SJCRH30 (cell line): ENCODE measurements around the gene PRKAR1A. TPM values are rescaled to one million over a fixed set of nuclear protein-coding genes. Genes with fewer than 3 reads are reported as not detected.
"Not testable (repeated sequence)": the region's sequence is repeated elsewhere in the genome, so short reads cannot be mapped to it uniquely, and the experiment has no call there.

Experiments
- DNase-seq, 2 experiments: peaks; one replicate each; pipeline ENCODE4 v3.0.0-alpha.2; 2015 to 2020
- H3K27ac ChIP-seq: fragments of 250-450 bp; sonication (Bioruptor Pico); 2 replicates; pipeline ENCODE4 v1.5.1; 2020; ENCODE audit warnings: mild to moderate bottlenecking, moderate library complexity
- H3K27me3 ChIP-seq: fragments of 250-450 bp; sonication (Bioruptor Pico); 2 replicates; pipeline ENCODE4 v1.5.1; 2020; ENCODE audit warnings: mild to moderate bottlenecking, moderate library complexity
- H3K36me3 ChIP-seq: fragments of 250-450 bp; sonication (Bioruptor Pico); 2 replicates; pipeline ENCODE4 v1.5.1; 2020; ENCODE audit warnings: mild to moderate bottlenecking, moderate library complexity
- H3K4me1 ChIP-seq: fragments of 250-450 bp; sonication (Bioruptor Pico); 2 replicates; pipeline ENCODE4 v1.5.1; 2020; ENCODE audit warnings: mild to moderate bottlenecking, moderate library complexity
- H3K4me3 ChIP-seq: fragments of 250-450 bp; sonication (Bioruptor Pico); 2 replicates; pipeline ENCODE4 v1.5.1; 2020; ENCODE audit warnings: mild to moderate bottlenecking, moderate library complexity
- H3K9me3 ChIP-seq: fragments of 250-450 bp; sonication (Bioruptor Pico); replicated peaks from 2 replicates; pipeline ENCODE4 v1.5.1; 2020; ENCODE audit warnings: mild to moderate bottlenecking, moderate library complexity
- total RNA-seq: library from RNA; depleted of rRNA; stranded (reverse); fragments of >200 nt; shearing (Covaris generic); gene quantifications from 2 replicates; pipeline ENCODE4 v1.2.3, GENCODE V29; 2014

Gene PRKAR1A
- total RNA-seq, 1 experiment from 2014 or later: 454 TPM

DNA sequence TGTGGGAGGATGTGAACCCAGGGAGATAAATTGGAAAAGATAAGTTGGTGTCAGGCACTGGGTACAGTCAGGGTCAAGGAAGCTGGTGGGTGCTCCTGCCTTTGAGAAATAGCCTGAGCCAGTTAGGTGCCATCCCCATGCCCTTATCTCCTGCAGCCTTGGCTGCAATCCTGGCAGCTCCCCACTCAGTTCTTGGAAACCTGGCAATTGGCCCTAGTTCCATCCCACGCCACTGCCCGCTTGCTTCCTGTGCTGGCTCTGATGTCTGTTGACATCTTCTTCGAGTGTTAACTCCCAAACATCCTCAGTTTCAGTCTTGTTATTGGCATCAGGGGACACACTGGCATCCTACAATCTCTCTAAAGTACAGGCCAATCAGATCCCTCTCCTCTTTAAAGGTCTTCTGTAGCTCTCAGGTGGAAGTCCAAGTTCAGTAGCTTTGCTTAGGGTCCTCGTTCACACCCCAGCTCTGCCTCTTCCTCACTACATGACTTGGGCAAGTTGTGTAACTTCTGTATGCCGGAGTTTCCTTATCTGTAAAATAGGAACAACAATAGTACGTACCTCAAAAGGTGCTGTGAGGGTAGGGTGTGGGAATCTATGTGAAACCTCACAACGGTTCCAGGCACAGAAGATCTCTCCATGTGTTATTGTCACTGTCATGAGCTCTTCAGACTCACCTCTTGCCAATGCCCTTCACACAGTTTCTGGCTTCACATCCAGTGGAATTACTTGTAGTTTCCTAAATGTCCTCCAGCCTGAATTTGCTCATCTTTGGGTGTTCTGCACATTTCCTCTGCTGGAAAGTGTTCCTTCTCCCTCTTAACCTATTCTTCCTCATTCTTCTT, 13.5 kb upstream of the PRKAR1A start:
- H3K4me3 ChIP-seq: no peak overlapping the region
- no peak overlapping the region for H3K27ac ChIP-seq
- no peaks in the 10 kb centered on the region for H3K36me3 ChIP-seq
- DNase-seq: no peak
- no peaks in the 10 kb centered on the region; the same call in 1 of the 2 replicates for H3K9me3 ChIP-seq
- H3K4me1 ChIP-seq: no peaks in the 10 kb centered on the region
- H3K27me3 ChIP-seq: no peaks in the 10 kb centered on the region

DNA sequence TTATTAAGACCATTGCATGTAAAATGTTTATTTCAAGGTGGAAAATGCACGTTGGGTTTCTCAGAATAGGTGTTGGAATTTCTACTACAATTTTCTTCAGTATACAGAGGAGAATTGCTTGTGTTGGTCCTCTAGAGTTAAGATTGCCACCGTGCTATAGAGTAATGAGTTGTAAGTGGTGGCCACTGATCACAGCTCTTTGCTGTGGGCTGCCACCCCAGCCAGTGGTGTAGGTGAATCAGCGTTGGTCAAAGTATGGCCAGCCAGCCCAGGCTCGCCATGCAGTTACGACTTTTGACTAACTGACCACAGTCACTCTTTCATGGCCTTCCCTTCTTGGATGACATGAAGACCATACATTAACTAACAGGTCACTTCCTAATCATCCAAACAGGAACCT, 12.6 kb upstream of the PRKAR1A start:
- H3K4me3 ChIP-seq: no peak overlapping the region
- H3K9me3 ChIP-seq: no peaks in the 10 kb centered on the region; the same call in 1 of the 2 replicates
- DNase-seq: no peak
- H3K4me1 ChIP-seq: no peaks in the 10 kb centered on the region
- H3K36me3 ChIP-seq: no peaks in the 10 kb centered on the region
- H3K27me3 ChIP-seq: no peaks in the 10 kb centered on the region
- no peak overlapping the region for H3K27ac ChIP-seq

DNA sequence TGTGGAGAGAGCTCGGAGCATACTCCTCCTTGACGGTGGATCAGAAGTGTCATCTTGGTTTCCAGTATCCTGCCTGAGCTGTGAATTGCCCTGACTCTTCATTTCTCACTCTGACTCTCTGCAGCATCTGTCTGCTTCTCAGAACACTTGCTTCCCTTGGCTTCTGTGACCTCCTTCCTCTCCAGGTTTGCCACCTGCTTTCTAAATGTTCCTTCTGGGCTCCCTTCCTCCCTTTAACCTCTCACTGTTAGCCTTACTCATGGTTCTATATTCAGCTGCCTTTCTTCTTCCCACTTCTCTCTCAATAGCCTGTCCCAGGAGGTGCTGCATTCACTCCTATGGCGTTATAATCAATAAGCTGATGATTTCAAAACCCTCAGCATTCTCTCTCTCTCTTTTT, 11.2 kb upstream of the PRKAR1A start:
- H3K4me3 ChIP-seq: no peak overlapping the region
- no peaks in the 10 kb centered on the region for H3K4me1 ChIP-seq
- H3K36me3 ChIP-seq: no peaks in the 10 kb centered on the region
- no peaks in the 10 kb centered on the region for H3K27me3 ChIP-seq
- H3K9me3 ChIP-seq: no peaks in the 10 kb centered on the region; the same call in 1 of the 2 replicates
- no peak overlapping the region for H3K27ac ChIP-seq
- no peak for DNase-seq

DNA sequence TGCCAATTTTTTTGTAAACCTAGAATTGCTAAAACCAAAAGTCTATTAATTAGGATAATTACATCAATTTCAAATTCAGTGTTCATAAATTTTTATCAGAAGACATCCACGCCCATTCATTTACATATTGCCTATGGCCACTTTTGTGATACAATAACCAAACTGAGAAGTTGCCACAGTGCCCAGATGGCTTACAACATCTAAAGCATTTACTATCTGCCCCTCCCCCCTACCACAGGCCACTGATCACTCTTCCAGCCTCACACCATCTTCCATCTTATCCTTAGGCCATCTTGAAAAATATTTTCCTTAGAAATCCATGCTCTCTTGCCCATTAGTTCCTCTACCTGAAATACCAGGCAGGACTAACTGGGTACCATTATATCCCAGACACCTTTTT, 6.3 kb upstream of the PRKAR1A start:
- peaks cover 22% of the 10 kb centered on the region for H3K4me1 ChIP-seq
- no peak overlapping the region for H3K4me3 ChIP-seq
- no peak overlapping the region for H3K27ac ChIP-seq
- H3K36me3 ChIP-seq: no peaks in the 10 kb centered on the region
- H3K27me3 ChIP-seq: no peaks in the 10 kb centered on the region
- H3K9me3 ChIP-seq: no peaks in the 10 kb centered on the region; the same call in 1 of the 2 replicates
- no peak for DNase-seq

DNA sequence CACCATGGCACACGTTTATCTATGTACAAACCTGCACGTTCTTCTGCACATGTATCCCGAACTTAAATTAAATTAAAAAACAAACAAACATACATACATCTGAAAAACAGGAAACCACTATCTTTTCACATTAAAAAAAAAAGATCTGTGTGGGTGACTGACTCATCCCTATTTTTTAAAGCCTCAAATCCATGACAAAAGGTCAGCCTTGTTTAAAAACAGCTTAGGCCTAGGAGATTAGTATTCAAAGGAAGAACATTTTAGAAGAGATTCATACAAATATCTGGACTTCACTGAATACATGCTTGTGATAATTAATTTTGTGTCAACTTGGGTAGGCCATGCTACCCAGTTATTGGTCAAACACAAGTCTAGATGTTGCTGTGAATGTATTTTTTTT, 4.7 kb upstream of the PRKAR1A start:
- Histone ChIP-seq H3K36me3 (no peaks in the 10 kb centered on the region), H3K4me3 (no peak overlapping the region), H3K27ac (no peak overlapping the region), H3K9me3 (no peaks in the 10 kb centered on the region; the same call in 1 of the 2 replicates), H3K4me1 (peaks cover 22% of the 10 kb centered on the region), H3K27me3 (no peaks in the 10 kb centered on the region)
- no peak for DNase-seq

DNA sequence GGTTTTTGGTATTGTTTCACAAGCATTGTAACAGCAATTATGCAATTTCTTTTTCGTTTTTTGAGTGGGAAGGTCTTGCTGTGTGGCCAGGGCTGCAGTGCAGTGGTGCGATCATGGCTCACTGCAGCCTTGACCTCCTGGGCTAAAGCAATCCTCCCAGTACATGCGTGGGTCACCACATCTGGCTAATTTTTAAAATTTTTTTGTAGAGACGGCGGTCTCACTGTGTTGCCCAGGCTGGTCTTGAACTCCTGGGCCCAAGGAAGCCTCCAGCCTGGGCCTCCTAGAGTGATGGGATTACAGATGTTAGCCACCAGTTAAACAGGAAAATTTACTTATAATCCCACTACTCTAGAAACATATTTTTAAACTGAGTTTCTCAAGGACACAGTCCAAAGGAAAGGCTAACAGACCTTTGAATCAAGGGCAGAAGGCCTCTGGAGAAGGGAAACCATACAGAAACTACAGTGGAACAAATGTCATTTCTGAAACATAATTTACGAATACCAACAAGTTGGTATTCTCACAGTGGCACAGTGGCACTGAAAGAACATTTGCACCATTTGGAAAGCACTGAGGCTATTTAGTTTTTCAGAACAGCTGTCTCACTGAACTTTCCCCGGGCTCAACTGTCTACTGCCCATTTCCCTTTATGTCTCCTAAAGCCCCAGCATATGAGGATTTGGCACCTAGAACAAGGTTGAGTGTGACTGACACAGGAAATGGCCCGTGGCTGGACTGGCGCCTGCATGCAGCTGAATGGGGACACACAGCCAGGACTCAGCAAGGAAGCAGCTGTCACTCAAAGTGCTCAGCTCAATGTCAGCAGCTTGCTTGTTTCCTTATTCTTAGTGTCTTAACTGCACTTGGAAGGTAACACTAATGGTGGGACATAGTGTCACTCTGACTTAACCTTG, 2.8 kb upstream of the PRKAR1A start:
- Histone ChIP-seq H3K27ac (peak overlapping the region; percentile 95), H3K4me3 (no peak overlapping the region), H3K36me3 (peaks cover 3% of the 10 kb centered on the region; the same call in 1 of the 2 replicates), H3K9me3 (no peaks in the 10 kb centered on the region), H3K4me1 (peaks cover 22% of the 10 kb centered on the region), H3K27me3 (no peaks in the 10 kb centered on the region)
- peak; percentile 85 to 93 for DNase-seq

DNA sequence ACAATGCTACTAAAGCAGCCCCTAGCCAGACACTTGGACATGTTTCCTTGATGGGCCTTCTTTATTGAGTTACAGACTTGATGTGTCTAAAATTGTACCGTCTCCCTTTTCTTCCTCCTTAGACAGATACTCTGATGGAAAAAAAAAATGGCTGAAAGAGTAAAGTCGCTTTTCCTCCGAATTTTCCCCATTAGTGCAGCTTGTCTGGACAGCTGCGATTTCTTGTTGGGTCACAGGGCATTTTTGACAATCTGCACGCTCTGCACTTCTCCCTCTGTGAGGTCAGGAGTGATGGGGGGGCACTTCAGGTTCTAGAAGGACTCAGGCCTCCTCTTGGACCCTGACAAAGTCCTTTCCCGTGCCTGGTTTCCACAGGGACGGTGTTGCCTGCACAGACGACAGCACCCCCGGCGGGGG, 968 bp upstream of the PRKAR1A start:
- DNase-seq: no peak
- Histone ChIP-seq H3K27ac (peak overlapping the region; percentile 95), H3K4me1 (peaks cover 28% of the 10 kb centered on the region), H3K36me3 (peaks cover 18% of the 10 kb centered on the region), H3K27me3 (no peaks in the 10 kb centered on the region), H3K9me3 (no peaks in the 10 kb centered on the region), H3K4me3 (peak overlapping the region; percentile 97)

DNA sequence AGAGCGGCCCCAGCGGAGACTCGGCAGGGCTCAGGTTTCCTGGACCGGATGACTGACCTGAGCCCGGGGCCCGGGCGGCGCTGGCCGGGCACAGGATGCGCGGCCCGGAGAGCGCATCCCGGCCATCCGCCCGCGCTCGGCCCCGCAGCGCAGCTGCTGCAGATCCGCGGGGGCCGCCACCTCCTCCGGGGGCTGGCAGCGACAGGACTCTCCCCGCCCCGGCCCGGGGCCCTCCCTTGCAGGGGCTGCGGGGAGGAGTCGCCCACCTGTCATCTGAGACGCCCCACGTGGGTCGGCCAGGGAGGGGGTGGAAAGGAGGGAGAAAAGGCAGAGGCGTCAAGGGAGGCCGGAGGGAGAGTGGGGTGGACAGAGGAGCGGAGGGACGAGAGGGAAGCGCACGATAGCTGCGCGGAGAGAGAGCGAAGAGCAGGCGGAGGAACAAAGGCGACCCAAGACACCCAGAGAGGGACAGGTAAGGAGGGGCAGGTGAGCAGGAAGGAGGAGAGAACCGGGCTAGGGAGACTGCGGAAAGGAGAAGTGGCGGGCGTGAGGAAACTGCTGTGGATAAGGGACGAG, 471 bp upstream of the PRKAR1A start:
- Histone ChIP-seq H3K9me3 (no peaks in the 10 kb centered on the region), H3K36me3 (peaks cover 23% of the 10 kb centered on the region), H3K4me1 (peaks cover 28% of the 10 kb centered on the region), H3K4me3 (peak overlapping the region; percentile 97), H3K27me3 (no peaks in the 10 kb centered on the region), H3K27ac (peak overlapping the region; percentile 95)
- peak; percentile 98 for DNase-seq

DNA sequence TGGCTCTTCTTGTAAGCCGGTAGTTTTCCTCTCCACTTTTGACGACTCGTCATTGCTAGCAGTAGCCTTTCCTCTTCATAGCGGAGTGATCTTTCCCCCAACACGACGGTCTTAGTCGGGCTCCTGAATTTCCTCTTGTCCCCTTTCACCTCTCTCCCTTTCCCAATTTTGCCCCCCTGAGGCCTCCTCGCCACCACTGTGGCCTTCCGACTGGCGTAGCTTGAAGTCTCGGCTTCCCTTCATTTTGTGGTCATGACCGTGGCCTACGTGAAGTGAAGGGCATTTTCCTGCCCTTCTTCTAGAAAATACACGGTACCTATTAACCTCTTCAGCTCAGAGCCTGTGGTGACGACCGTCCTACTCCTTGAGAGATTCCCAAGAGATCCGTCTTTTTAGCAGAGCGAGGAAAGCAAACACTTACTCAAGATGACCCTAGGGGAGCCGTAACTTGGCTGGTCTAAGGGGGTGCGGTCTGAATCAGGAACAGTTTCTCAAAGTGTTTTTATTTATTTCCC, 787 bp downstream of the PRKAR1A start:
- Histone ChIP-seq H3K9me3 (no peaks in the 10 kb centered on the region), H3K36me3 (peaks cover 36% of the 10 kb centered on the region), H3K27ac (peak overlapping the region; percentile 95), H3K27me3 (no peaks in the 10 kb centered on the region), H3K4me1 (peaks cover 28% of the 10 kb centered on the region), H3K4me3 (peak overlapping the region; percentile 97)
- peak in 1 of 2 experiments; percentile 59 for DNase-seq

DNA sequence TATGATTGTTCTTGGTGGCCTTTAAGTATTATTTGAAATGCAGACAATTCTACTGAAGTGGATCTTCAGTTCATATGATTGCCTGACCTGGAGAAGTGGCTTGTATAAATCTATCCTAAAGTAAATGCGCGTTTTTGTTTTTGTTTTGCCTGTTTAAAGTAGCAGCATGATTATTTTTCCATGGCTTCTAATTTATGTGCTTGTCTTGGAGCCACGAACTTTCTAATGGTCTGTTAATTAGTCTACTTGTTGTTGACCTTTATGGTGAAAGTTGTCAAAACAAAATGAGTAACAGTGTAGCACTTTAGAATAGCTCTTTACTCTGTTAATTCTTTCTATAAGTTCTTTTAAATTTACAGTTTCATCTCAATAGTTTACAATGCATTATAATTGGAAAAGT, 1.7 kb downstream of the PRKAR1A start:
- H3K27ac ChIP-seq: no peak overlapping the region
- no peaks in the 10 kb centered on the region for H3K27me3 ChIP-seq
- no peaks in the 10 kb centered on the region for H3K9me3 ChIP-seq
- peak overlapping the region; percentile 97 for H3K4me3 ChIP-seq
- no peak for DNase-seq
- H3K4me1 ChIP-seq: peaks cover 22% of the 10 kb centered on the region
- H3K36me3 ChIP-seq: peaks cover 45% of the 10 kb centered on the region

DNA sequence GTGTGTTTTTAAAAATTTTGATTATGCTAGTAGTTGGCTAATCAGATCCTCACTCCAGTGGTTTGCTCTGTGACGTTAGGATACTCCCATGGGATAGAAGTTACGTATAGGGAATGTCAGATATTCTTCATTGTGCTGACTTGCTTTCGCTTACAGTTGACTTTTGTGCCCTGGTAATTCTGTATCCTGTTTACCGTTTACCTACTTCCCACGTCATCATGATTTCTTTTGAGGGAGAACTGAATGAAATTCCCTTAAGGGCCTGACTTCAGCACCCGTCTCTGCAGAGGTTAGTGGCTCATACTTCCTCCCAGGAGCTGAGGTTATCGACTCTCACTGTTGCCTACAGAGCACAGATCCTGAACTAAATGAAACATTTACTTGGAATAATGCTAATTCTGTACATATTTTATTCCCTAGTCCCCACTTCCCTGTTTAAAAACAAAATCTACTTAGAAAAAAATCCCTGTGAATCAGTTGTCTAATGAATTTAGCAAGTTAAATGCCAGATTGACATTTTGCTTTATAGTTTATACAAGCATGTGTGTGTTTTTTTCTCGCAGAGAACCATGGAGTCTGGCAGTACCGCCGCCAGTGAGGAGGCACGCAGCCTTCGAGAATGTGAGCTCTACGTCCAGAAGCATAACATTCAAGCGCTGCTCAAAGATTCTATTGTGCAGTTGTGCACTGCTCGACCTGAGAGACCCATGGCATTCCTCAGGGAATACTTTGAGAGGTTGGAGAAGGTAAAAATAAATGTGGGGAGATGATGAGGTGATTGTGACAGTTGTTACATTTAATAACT, 2.8 kb downstream of the PRKAR1A start:
- peak; percentile 32 to 59 for DNase-seq
- Histone ChIP-seq H3K9me3 (no peaks in the 10 kb centered on the region), H3K27me3 (no peaks in the 10 kb centered on the region), H3K4me1 (peaks cover 11% of the 10 kb centered on the region), H3K36me3 (peaks cover 56% of the 10 kb centered on the region), H3K4me3 (peak overlapping the region; percentile 97), H3K27ac (no peak overlapping the region)

DNA sequence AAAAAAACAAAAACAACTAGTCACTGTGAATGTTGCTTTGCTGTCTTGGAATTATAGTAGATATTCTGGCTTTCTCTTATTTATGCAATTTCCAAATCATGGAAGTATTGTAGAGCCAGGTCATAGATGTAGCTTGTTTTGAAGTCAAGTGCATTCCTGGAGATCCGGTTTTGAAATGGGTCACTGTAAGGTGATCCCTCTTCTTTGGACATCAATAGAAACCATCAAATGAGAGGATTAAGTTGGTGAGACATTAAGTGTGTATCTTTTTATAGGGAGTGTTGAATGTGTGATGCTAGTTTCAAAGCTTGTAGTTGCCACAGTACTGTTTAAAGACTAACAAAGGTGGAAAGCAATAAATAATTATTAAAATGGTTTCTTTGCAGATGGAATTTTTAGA, 4.5 kb downstream of the PRKAR1A start:
- Histone ChIP-seq H3K27me3 (no peaks in the 10 kb centered on the region), H3K9me3 (no peaks in the 10 kb centered on the region), H3K4me1 (peaks cover 6% of the 10 kb centered on the region; the same call in 1 of the 2 replicates), H3K36me3 (peaks cover 68% of the 10 kb centered on the region), H3K27ac (no peak overlapping the region), H3K4me3 (no peak overlapping the region)
- no peak for DNase-seq

DNA sequence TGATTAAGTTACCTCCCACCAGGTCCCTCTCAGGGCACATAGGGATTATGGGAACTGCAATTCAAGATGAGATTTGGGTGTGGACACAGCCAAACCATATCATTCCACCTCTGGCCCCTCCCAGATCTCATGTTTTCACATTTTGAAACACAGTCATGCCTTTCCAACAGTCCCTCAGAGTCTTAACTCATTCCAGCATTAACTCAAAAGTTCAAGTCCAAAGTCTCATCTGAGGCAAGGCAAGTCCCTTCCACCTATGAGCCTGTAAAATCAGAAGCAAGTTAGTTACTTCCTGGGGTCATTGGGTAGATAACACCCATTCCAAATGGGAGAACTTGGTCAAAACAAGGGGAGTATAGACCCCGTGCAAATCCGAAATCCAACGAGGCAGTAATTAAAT, 5.4 kb downstream of the PRKAR1A start:
- H3K4me3 ChIP-seq, DNase-seq: not testable (repeated sequence)

More for the DNA sequence above, 5.4 kb downstream of the PRKAR1A start:
- H3K27me3 ChIP-seq, H3K9me3 ChIP-seq, H3K4me1 ChIP-seq, H3K27ac ChIP-seq: not testable (repeated sequence)
- H3K36me3 ChIP-seq: peaks cover 77% of the 10 kb centered on the region
